Body of pancreas (tissue), 4 donors: Measurements from ENCODE around the gene FAM83G.
A peak's percentile ranks its signal among the peaks of the same experiment; 100 is the strongest.

ENCODE experiments used
- CTCF ChIP-seq, 7 experiments: fragments of 450-650 bp in 4 of 7; fragments of 200-600 bp in 3 of 7; sonication (generic) in 3 of 7; IDR thresholded peaks; one replicate each; pipeline ENCODE4 v1.5.1; 2016 to 2019; ENCODE audit warnings: antibody characterized with exemption in 7 of 7
- POLR2A ChIP-seq, 3 donors: fragments of 450-650 bp; IDR thresholded peaks; one replicate each; pipeline ENCODE4 v1.6.1; 2016; ENCODE audit warnings: antibody characterized with exemption in 3 of 3, mild to moderate bottlenecking in 2 of 3

DNA sequence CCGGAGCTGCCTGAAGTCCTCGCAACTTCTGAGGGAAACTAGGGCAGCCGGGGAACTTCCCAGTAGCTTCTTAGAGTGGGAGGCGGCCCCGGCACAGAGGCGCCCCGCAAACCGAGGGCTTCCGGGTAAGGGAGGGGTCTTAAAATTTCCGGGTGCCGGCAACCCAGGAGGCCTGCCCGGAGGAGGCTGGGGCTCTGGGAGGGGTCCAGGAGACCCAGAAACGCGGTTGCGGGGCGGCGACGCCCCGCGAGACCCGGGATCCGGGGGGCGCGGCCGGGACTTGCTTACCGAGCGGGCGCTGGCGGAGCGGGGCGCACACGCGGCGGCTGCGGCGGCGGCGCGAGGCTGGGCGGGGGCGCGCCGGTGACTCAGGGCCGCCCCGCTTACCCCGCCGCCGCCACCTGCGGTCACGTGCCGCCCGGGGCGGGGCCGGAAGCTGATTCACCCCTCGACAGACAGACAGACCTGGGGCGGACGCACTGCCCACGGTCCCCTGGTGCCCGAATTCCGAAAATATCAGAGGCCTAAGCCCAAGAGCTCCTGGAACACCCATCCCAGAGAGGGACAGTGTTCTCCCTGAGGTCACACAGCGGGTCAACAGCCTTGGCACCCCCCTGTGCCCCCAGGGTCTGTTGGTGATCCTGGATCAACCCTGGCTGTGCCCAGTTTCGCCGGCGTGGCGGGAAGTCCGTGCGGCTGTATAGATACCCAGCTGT lies at the start of gene FAM83G:
- TF ChIP-seq POLR2A (IDR thresholded peaks at IDR 0.05) (peak; percentile 68 to 86 (median 76)), CTCF (IDR thresholded peaks at IDR 0.05) (peak in 2 of 7 experiments; percentile 11 to 19)
